Astrocyte (in vitro differentiated cells and primary cell): ENCODE measurements around the gene INPP4B. TPM values are rescaled to one million over a fixed set of nuclear protein-coding genes. Genes with fewer than 3 reads are reported as not detected.

Experiments used
- DNase-seq: peaks from one replicate; pipeline ENCODE4 v3.0.0-alpha.2; 2010; ENCODE audit warnings: low read depth
- FAIRE-seq: peaks from 2 replicates; lab custom pipeline; 2011; peaks lifted over from hg19 to GRCh38; lab: Jason Lieb, UNC
- H2AFZ ChIP-seq: 2 replicates; pipeline ENCODE4 v1.6.0; 2012; ENCODE audit warnings: low read depth, low read length, inconsistent platforms
- H3K27ac ChIP-seq: 2 replicates; pipeline ENCODE4 v1.5.1; 2011; ENCODE audit warnings: low read depth, low read length, inconsistent platforms
- H3K27me3 ChIP-seq: 2 replicates; pipeline ENCODE4 v1.6.0; 2011; ENCODE audit warnings: low read length, inconsistent platforms; ENCODE audit not compliant: insufficient read depth
- H3K36me3 ChIP-seq: 2 replicates; pipeline ENCODE4 v1.5.1; 2011; ENCODE audit warnings: low read length, inconsistent platforms; ENCODE audit not compliant: insufficient read depth
- H3K4me1 ChIP-seq: 2 replicates; pipeline ENCODE4 v1.5.1; 2011; ENCODE audit warnings: low read length, inconsistent platforms; ENCODE audit not compliant: insufficient read depth
- H3K4me2 ChIP-seq: 2 replicates; pipeline ENCODE4 v1.6.0; 2012; ENCODE audit warnings: low read length, inconsistent platforms
- H3K4me3 ChIP-seq: 2 replicates; pipeline ENCODE4 v1.5.1; 2011; ENCODE audit warnings: low read depth, mild to moderate bottlenecking, low read length, inconsistent platforms; ENCODE audit not compliant: insufficient read depth
- H3K79me2 ChIP-seq: 2 replicates; pipeline ENCODE4 v1.6.0; 2012; ENCODE audit warnings: mild to moderate bottlenecking, low read length, inconsistent platforms; ENCODE audit not compliant: insufficient read depth
- H3K9ac ChIP-seq: 2 replicates; pipeline ENCODE4 v1.6.0; 2012; ENCODE audit warnings: mild to moderate bottlenecking, low read length, inconsistent platforms
- H3K9me3 ChIP-seq: 2 replicates; pipeline ENCODE4 v1.5.1; 2012; ENCODE audit warnings: low read depth, mild to moderate bottlenecking, low read length, inconsistent platforms; ENCODE audit not compliant: insufficient read depth
- H4K20me1 ChIP-seq: 2 replicates; pipeline ENCODE4 v1.6.0; 2012; ENCODE audit warnings: low read length, inconsistent platforms; ENCODE audit not compliant: insufficient read depth
- H3K27ac Mint-ChIP-seq: one replicate; pipeline ENCODE4 v1.8.0; 2021; ENCODE audit warnings: mild to moderate bottlenecking, mixed read lengths; ENCODE audit not compliant: unreplicated experiment
- H3K27me3 Mint-ChIP-seq: one replicate; pipeline ENCODE4 v1.8.0; 2021; ENCODE audit warnings: low read depth, mixed read lengths; ENCODE audit not compliant: unreplicated experiment
- H3K36me3 Mint-ChIP-seq: one replicate; pipeline ENCODE4 v1.8.0; 2021; ENCODE audit warnings: low read depth, mixed read lengths; ENCODE audit not compliant: unreplicated experiment
- H3K4me1 Mint-ChIP-seq: one replicate; pipeline ENCODE4 v1.8.0; 2021; ENCODE audit warnings: low read depth, mixed read lengths; ENCODE audit not compliant: unreplicated experiment
- H3K4me3 Mint-ChIP-seq: one replicate; pipeline ENCODE4 v1.8.0; 2021; ENCODE audit warnings: mild to moderate bottlenecking, moderate library complexity, mixed read lengths; ENCODE audit not compliant: unreplicated experiment
- H3K9me3 Mint-ChIP-seq: one replicate; pipeline ENCODE4 v1.8.0; 2021; ENCODE audit warnings: mild to moderate bottlenecking, mixed read lengths; ENCODE audit not compliant: unreplicated experiment
- CTCF ChIP-seq: IDR thresholded peaks from 2 replicates; pipeline ENCODE4 v1.5.1; 2011; ENCODE audit warnings: low read depth, mild to moderate bottlenecking, inconsistent platforms, low read length, moderate library complexity; ENCODE audit not compliant: insufficient read depth
- EZH2 ChIP-seq: IDR thresholded peaks from 2 replicates; pipeline ENCODE4 v1.6.1; 2012; ENCODE audit warnings: mild to moderate bottlenecking, low read length, inconsistent platforms; ENCODE audit not compliant: insufficient read depth
- total RNA-seq: library from RNA; stranded (reverse); gene quantifications from 2 replicates; pipeline ENCODE4 v1.2.1, GENCODE V29; 2021

INPP4B gene
- total RNA-seq, 1 donor from 2014 or later, result 2.8 TPM

DNA sequence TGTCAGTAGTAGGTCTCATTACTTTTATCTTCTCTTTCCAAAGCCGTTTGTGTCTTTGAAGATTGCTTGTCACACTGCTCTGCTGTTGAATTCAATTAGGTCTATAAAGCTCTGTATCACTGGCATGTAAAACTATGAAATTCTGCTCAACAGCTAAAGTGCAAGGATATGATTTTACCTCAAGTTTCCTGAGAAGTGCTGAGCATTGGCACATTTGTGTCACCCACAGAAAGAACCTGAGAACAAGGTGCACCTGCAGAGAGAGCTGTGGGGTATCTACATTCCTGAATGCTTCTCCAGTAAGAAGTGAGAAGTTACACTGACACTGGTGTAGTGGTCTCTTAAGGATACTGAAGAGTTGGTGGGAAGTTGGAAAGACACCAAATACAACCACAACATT lies 274.0 kb downstream of the INPP4B start:
- Histone ChIP-seq H3K9me3 (no peaks in the 10 kb centered on the region), H3K4me3 (no peak overlapping the region), H3K4me1 (peaks cover 8% of the 10 kb centered on the region), H3K4me2 (no peak overlapping the region), H3K9ac (no peak overlapping the region), H3K79me2 (no peaks in the 10 kb centered on the region), H3K36me3 (no peaks in the 10 kb centered on the region), H2AFZ (no peak overlapping the region), H3K27ac (no peak overlapping the region), H3K27me3 (no peaks in the 10 kb centered on the region), H4K20me1 (no peaks in the 10 kb centered on the region)
- H3K9me3 Mint-ChIP-seq, result no peaks in the 10 kb centered on the region
- no peak for DNase-seq
- H3K27ac Mint-ChIP-seq, result no peak overlapping the region
- no peak for TF ChIP-seq EZH2
- TF ChIP-seq CTCF, result no peak
- no peak for FAIRE-seq
- peaks cover 10% of the 10 kb centered on the region for H3K4me1 Mint-ChIP-seq
- H3K27me3 Mint-ChIP-seq, result no peaks in the 10 kb centered on the region
- H3K4me3 Mint-ChIP-seq, result no peak overlapping the region
- no peaks in the 10 kb centered on the region for H3K36me3 Mint-ChIP-seq

- Histone ChIP-seq H3K4me1 (peaks cover 8% of the 10 kb centered on the region), H3K9me3 (no peaks in the 10 kb centered on the region), H3K36me3 (no peaks in the 10 kb centered on the region), H3K79me2 (no peaks in the 10 kb centered on the region), H3K27ac (peak overlapping the region; percentile 31), H3K4me2 (peak overlapping the region; percentile 62), H3K4me3 (no peak overlapping the region), H3K9ac (peak overlapping the region; percentile 42), H2AFZ (peak overlapping the region; percentile 49), H4K20me1 (no peaks in the 10 kb centered on the region), H3K27me3 (no peaks in the 10 kb centered on the region)
- H3K27me3 Mint-ChIP-seq, result no peaks in the 10 kb centered on the region
- no peak for TF ChIP-seq CTCF
- peak overlapping the region; percentile 69 for H3K27ac Mint-ChIP-seq
- peaks cover 20% of the 10 kb centered on the region for H3K4me1 Mint-ChIP-seq
- peaks cover 1% of the 10 kb centered on the region for H3K9me3 Mint-ChIP-seq
- no peaks in the 10 kb centered on the region for H3K36me3 Mint-ChIP-seq
- no peak overlapping the region for H3K4me3 Mint-ChIP-seq
- DNase-seq (peak; percentile 64), FAIRE-seq (peak; percentile 39)
Measured at GRCh38 chr4:142567620-142568451, 278.3 kb downstream of the INPP4B start.

DNA sequence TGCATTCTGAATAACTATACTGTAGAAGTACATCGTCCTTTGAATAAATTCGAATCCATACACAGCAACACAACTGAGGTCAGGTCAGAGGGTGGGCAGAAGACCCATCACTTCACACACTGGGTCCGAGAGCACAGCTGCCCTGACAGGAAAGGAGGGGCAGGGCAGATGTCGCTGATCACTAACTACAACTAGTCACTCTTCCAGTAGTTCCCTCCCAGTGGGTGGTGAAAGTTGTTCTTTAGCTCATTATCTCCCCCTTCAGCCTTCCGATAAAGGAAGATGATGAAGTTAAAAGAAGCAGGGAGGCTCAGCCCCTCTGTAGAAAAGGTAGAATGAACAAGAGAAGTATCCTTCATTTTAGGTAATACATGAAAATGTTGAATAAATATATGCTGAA lies 278.9 kb downstream of the INPP4B start:
- H3K36me3 ChIP-seq, result no peaks in the 10 kb centered on the region
- H3K4me1 ChIP-seq, result peaks cover 8% of the 10 kb centered on the region
- TF ChIP-seq CTCF, result no peak
- TF ChIP-seq EZH2, result no peak
- FAIRE-seq, result no peak
- peaks cover 20% of the 10 kb centered on the region for H3K4me1 Mint-ChIP-seq
- no peaks in the 10 kb centered on the region for H3K27me3 ChIP-seq
- peaks cover 1% of the 10 kb centered on the region for H3K9me3 Mint-ChIP-seq
- H3K4me3 ChIP-seq, result no peak overlapping the region
- H3K4me3 Mint-ChIP-seq, result no peak overlapping the region
- no peaks in the 10 kb centered on the region for H4K20me1 ChIP-seq
- H3K27me3 Mint-ChIP-seq, result no peaks in the 10 kb centered on the region
- no peak overlapping the region for H3K4me2 ChIP-seq
- no peak for DNase-seq
- no peaks in the 10 kb centered on the region for H3K9me3 ChIP-seq
- H3K27ac Mint-ChIP-seq, result no peak overlapping the region
- no peaks in the 10 kb centered on the region for H3K36me3 Mint-ChIP-seq
- H3K9ac ChIP-seq, result no peak overlapping the region
- no peak overlapping the region for H3K27ac ChIP-seq
- peak overlapping the region; percentile 42 for H2AFZ ChIP-seq
- H3K79me2 ChIP-seq, result no peaks in the 10 kb centered on the region
